Activated naive CD8-positive, alpha-beta T cell treated with anti-CD3 and anti-CD28 coated beads, Interleukin-2, amount 50 U/mL, for 16 hours (primary cell): ENCODE data around the gene BDKRB1.

Source experiments
- DNase-seq: peaks from one replicate; pipeline ENCODE4 v3.0.0-alpha.2; 2020; ENCODE audit warnings: low read depth, low spot score

Gene BDKRB1

DNA sequence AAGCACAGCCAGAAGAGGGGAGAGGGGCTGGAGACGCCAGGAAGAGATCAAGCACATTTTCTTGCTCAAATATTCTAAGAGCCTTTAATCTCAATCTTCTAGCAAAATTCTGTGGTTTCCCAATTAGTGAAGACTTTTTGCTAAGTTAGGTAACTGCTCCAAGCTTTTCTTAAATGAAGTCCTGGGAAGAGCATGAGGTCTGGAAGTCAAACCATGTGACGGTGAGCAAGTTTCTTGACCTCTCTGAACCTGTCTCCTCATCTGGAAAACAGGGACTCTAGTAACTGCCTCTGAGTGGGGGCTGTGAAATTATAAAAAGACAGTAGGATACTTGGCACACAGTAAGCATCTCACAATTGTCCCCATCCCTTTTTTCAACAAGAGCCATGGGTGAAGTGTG lies 24.1 kb downstream of the BDKRB1 start:
- no peak for DNase-seq

DNA sequence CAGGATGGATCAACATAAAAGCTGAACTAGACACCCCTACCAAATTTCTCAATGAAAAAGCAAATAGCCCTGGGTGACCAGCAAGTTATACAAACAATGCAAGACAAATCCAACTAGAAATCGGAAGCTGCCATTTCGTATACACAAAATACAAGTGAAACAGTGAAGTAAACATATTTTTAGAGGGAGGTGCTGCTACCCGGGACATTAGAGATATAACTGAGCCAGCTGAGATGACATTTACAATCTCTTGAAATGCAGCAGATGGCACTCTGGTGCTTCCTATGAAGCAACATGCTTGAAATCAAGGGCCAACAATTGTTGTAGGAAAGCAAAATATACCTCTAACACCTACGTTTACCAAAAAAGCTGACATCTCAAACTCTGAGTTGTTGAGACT lies 25.5 kb downstream of the BDKRB1 start:
- DNase-seq: no peak

DNA sequence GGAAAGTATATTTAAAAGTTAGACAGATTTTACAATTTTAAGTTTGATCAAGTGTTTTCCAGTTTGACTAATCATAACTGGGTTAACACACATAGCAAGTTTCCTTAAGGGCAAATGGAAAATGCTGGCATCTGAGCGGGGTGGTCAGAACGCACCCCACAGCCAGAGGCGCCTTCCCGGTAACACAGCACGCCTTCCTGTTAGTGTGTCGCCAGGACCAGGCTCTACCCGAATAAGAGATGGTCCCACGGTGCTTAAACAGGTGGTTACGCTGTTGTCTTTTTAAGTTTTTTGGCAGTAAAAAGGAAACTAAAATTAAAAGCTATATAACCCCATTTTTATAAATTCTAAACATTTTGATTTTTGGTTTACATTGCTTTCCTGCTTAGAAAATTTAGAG lies 28.0 kb downstream of the BDKRB1 start:
- DNase-seq: no peak

- DNase-seq: no peak
These were observed 28.4 kb downstream of the BDKRB1 start for GRCh38 chr14:96284430-96284829.

GRCh38 chr14:96285667-96286066 lies 29.7 kb downstream of the BDKRB1 start:
- DNase-seq: no peak

DNA sequence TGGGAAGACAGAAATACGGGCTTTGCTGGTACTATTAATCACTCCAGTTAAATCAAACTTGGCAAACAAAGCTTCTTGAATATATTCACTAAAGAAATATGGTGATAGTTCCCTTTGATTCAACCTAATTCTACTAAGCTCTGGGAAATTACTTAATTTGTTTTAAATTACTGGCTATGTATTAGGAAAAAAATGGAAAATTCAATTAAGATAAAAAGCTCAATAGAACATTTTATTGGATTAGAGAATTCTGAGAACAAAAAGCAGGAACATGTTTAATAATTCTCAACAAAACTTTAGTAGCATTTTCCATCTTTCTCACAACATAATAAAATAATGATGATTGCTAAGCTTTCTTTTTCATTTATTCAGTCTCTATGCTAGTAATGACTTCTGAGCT lies 30.2 kb downstream of the BDKRB1 start:
- no peak for DNase-seq

- no peak for DNase-seq
These were observed 31.8 kb downstream of the BDKRB1 start for GRCh38 chr14:96287856-96288255.

- DNase-seq: no peak
These were observed 38.2 kb downstream of the BDKRB1 start for GRCh38 chr14:96294246-96294645.

GRCh38 chr14:96297000-96297399 lies 41.0 kb downstream of the BDKRB1 start:
- DNase-seq: no peak

GRCh38 chr14:96297997-96298515 lies 42.0 kb downstream of the BDKRB1 start:
- DNase-seq: no peak

DNA sequence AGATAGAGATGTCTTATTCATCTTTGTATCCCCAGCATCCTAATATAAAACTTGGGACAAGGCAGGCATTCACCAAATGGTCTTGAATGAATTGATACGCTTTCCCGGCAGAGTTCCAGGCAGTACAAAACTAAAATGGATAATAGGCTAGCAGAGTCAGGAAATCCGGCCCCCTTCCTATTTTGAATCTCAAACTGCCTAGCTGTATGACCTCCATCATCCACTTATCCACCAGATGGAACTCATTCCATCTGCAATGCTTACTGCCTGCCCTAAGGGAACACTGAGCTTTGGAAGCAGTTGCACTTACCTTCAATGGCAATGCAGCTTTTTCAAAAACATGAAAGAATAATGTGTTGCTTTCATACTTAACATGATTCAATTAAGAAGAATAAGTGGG lies 43.4 kb downstream of the BDKRB1 start:
- no peak for DNase-seq

DNA sequence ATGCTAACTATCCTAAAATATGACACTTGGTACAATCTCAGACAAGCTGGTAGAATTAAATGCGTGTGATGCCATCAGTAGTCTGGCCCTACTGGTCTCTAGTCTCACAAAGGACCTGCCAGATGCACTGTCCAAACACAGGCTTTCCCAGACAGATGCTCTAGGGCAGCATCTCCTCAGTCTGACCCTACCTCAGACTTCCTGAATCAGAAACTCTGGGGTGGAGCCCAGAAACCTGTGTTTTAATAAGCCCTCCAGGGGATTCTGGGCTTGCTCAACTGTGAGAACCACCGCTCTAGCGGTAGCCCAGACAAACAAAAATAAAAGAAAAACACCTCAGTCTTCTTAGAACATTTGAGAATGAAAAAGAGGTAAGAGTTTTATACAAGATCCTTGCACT lies 48.0 kb downstream of the BDKRB1 start:
- no peak for DNase-seq

DNA sequence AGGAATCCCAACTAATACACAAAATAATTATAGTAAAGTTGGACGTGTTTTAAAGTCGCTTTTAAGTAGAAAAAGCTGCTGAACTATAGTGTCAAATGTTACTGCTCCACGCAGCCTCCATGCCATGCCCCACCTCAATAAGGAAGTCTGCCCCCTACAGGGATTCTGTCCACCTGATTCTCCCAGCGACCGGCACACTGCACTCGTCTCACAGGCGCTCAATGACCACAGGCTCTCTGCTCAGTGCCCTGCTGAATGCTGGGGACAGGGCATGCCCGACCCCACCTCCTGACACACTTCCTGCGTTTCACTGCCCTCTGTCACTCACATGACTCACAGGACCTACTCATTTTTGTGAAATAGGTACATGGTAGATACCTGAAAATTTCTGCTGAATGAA lies 48.9 kb downstream of the BDKRB1 start:
- no peak for DNase-seq

GRCh38 chr14:96307434-96307833 lies 51.4 kb downstream of the BDKRB1 start:
- DNase-seq: no peak

- no peak for DNase-seq
These were observed 53.3 kb downstream of the BDKRB1 start for GRCh38 chr14:96309133-96309895.

DNA sequence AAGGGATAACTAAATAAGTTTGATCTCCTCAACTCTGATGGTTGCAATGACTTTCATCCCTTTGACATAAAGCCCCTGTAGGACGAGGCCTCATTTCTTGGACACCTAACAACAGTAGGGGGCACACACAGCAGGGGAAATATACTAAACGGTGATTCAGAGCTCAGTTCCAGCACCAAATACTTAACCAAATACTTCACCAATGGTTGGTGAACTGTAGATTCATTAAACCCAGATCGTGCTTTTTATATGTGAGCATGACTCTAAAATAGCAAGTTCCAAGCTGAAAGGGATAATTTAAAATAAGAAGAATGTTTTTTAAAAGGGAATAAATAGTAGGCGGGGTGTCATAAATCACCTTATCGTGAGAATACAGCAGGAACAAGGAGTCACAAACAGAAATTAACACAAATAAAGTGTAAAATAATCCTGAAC lies 53.9 kb downstream of the BDKRB1 start:
- DNase-seq: no peak

DNA sequence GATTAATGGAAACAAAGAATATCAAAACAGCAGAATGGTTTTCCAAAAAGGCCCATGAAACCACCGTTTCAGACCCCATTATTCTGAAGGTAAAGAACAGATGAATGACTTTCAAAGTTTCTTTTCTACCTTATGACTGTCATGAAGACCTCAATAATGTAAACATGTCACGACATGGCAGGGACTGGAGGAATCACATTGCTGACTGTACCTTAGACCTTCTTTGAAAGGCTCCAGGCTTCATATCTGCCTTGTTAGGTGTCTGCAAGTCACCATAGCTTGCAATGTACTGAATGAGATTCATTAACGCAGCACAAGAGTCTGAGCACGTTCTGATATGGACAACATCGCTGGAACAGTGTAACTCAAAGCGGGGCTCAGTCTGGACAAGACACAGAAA lies 54.9 kb downstream of the BDKRB1 start:
- DNase-seq: no peak
